ENCODE measurements around the gene CHD5. TPM values are rescaled to one million over a fixed set of nuclear protein-coding genes. Genes with fewer than 3 reads are reported as not detected.
A peak's percentile ranks its signal among the peaks of the same experiment; 100 is the strongest.
"Not testable (repeated sequence)": the region's sequence is repeated elsewhere in the genome, so short reads cannot be mapped to it uniquely, and the experiment has no call there.

CHD5 gene
- total RNA-seq, result under 1 TPM; 0.23 to 0.53 (median 0.35) TPM
- 0.29 TPM for polyA plus RNA-seq
- long read RNA-seq, donor 1, result 0 reads
- long read RNA-seq, donor 2, partial matches to known transcripts, result 1 of 1 reads
- long read RNA-seq, donor 2, other reads (novel, unspliced or antisense), result 0 of 1 reads
- long read RNA-seq, donor 3, result 0 reads
- long read RNA-seq, donor 4, result 0 reads

GRCh38 chr1:6180268-6180706 is at the start of gene CHD5:
Gene CHD5, minus strand, starts transcription at chr1:6180321. Its CDS starts 298 bp downstream, at chr1:6180023.
- H3K27me3 ChIP-seq (ENCODE audit: control insufficient read depth, insufficient read depth), result no peaks in the 10 kb centered on the region
- intact Hi-C loops (cut with DNase I), result no loop called here
- H3K4me3 ChIP-seq (ENCODE audit: low read length), result peak within 1 kb of the TSS; percentile 37
- H3K4me1 ChIP-seq (ENCODE audit: control insufficient read depth, insufficient read depth, low read length), result no peaks in the 10 kb centered on the region
- 2% methylated on average over 57 of the region's 57 CpGs for WGBS
- no peak for ATAC-seq
- no peaks in the 10 kb centered on the region for H3K9me3 ChIP-seq (ENCODE audit: control insufficient read depth, low read length)
- peak in 1 of 3 donors; percentile 62 for DNase-seq
- H3K27ac ChIP-seq (ENCODE audit: low read length), result no peak within 1 kb of the TSS

GRCh38 chr1:6225651-6226050 is 45.5 kb upstream of the CHD5 start:
- H3K4me3 ChIP-seq (ENCODE audit: low read length), result no peak overlapping the region
- H3K9me3 ChIP-seq (ENCODE audit: control insufficient read depth, low read length), result no peaks in the 10 kb centered on the region
- H3K27ac ChIP-seq (ENCODE audit: low read length), result peak overlapping the region; percentile 2
- DNase-seq, result peak in 1 of 3 donors; percentile 6
- no peaks in the 10 kb centered on the region for H3K27me3 ChIP-seq (ENCODE audit: control insufficient read depth, insufficient read depth)
- intact Hi-C loops (cut with DNase I), result no loop called here
- 76% methylated on average over 8 of the region's 8 CpGs for WGBS
- no peak for ATAC-seq
- peaks cover 8% of the 10 kb centered on the region for H3K4me1 ChIP-seq (ENCODE audit: control insufficient read depth, insufficient read depth, low read length)

GRCh38 chr1:6224718-6225117 is 44.6 kb upstream of the CHD5 start:
- H3K27ac ChIP-seq (ENCODE audit: low read length), result peak overlapping the region; percentile 13
- DNase-seq (peak in 1 of 3 donors; percentile 50), ATAC-seq (no peak)
- intact Hi-C loops (cut with DNase I), result no loop called here
- H3K27me3 ChIP-seq (ENCODE audit: control insufficient read depth, insufficient read depth), result no peaks in the 10 kb centered on the region
- H3K4me1 ChIP-seq (ENCODE audit: control insufficient read depth, insufficient read depth, low read length), result peaks cover 8% of the 10 kb centered on the region
- no peak overlapping the region for H3K4me3 ChIP-seq (ENCODE audit: low read length)
- 72% methylated on average over 15 of the region's 15 CpGs for WGBS
- no peaks in the 10 kb centered on the region for H3K9me3 ChIP-seq (ENCODE audit: control insufficient read depth, low read length)

GRCh38 chr1:6223617-6224016 is 43.5 kb upstream of the CHD5 start:
- intact Hi-C loops (cut with DNase I), result no loop called here
- no peaks in the 10 kb centered on the region for H3K9me3 ChIP-seq (ENCODE audit: control insufficient read depth, low read length)
- H3K4me3 ChIP-seq (ENCODE audit: low read length), result no peak overlapping the region
- peaks cover 8% of the 10 kb centered on the region for H3K4me1 ChIP-seq (ENCODE audit: control insufficient read depth, insufficient read depth, low read length)
- H3K27me3 ChIP-seq (ENCODE audit: control insufficient read depth, insufficient read depth), result no peaks in the 10 kb centered on the region
- ATAC-seq (peak; percentile 70 to 82), DNase-seq (peak in 2 of 3 donors; percentile 79 to 83)
- H3K27ac ChIP-seq (ENCODE audit: low read length), result peak overlapping the region; percentile 51
- 80% methylated on average over 13 of the region's 13 CpGs for WGBS

- Histone ChIP-seq H3K27ac (ENCODE audit: low read length) (peak overlapping the region; percentile 82), H3K9me3 (ENCODE audit: control insufficient read depth, low read length) (no peaks in the 10 kb centered on the region), H3K4me3 (ENCODE audit: low read length) (no peak overlapping the region), H3K4me1 (ENCODE audit: control insufficient read depth, insufficient read depth, low read length) (peaks cover 8% of the 10 kb centered on the region), H3K27me3 (ENCODE audit: control insufficient read depth, insufficient read depth) (no peaks in the 10 kb centered on the region)
- DNase-seq, result peak; percentile 72 to 91 (median 87)
- intact Hi-C loops (cut with DNase I), result no loop called here
- 19% methylated on average over 6 of the region's 6 CpGs for WGBS
- ATAC-seq, result peak; percentile 77 to 85
Measured at GRCh38 chr1:6222636-6223035, 42.5 kb upstream of the CHD5 start.

GRCh38 chr1:6221210-6221784 is 41.2 kb upstream of the CHD5 start:
- intact Hi-C loops (cut with DNase I), result no loop called here
- Histone ChIP-seq H3K9me3 (ENCODE audit: control insufficient read depth, low read length) (no peaks in the 10 kb centered on the region), H3K27me3 (ENCODE audit: control insufficient read depth, insufficient read depth) (no peaks in the 10 kb centered on the region), H3K27ac (ENCODE audit: low read length) (no peak overlapping the region), H3K4me3 (ENCODE audit: low read length) (no peak overlapping the region), H3K4me1 (ENCODE audit: control insufficient read depth, insufficient read depth, low read length) (peaks cover 8% of the 10 kb centered on the region)
- ATAC-seq (no peak), DNase-seq (no peak)
- 91% methylated on average over 12 of the region's 12 CpGs for WGBS

GRCh38 chr1:6220236-6220635 is 40.1 kb upstream of the CHD5 start:
- no peak overlapping the region for H3K27ac ChIP-seq (ENCODE audit: low read length)
- ATAC-seq (no peak), DNase-seq (peak in 1 of 3 donors; percentile 20)
- no peaks in the 10 kb centered on the region for H3K9me3 ChIP-seq (ENCODE audit: control insufficient read depth, low read length)
- WGBS, result 87% methylated on average over 8 of the region's 8 CpGs
- no peak overlapping the region for H3K4me3 ChIP-seq (ENCODE audit: low read length)
- intact Hi-C loops (cut with DNase I), result no loop called here
- peaks cover 8% of the 10 kb centered on the region for H3K4me1 ChIP-seq (ENCODE audit: control insufficient read depth, insufficient read depth, low read length)
- H3K27me3 ChIP-seq (ENCODE audit: control insufficient read depth, insufficient read depth), result no peaks in the 10 kb centered on the region

- 87% methylated on average over 11 of the region's 11 CpGs for WGBS
- H3K27ac ChIP-seq (ENCODE audit: low read length); H3K4me3 ChIP-seq (ENCODE audit: low read length); H3K9me3 ChIP-seq (ENCODE audit: control insufficient read depth, low read length); ATAC-seq; H3K27me3 ChIP-seq (ENCODE audit: control insufficient read depth, insufficient read depth); intact Hi-C loops (cut with DNase I); H3K4me1 ChIP-seq (ENCODE audit: control insufficient read depth, insufficient read depth, low read length): not testable (repeated sequence)
- DNase-seq, result peak in 1 of 3 donors; percentile 7
Measured at GRCh38 chr1:6219641-6220040, 39.5 kb upstream of the CHD5 start.

- no peak for DNase-seq
- WGBS, result 83% methylated on average over 16 of the region's 16 CpGs
- Histone ChIP-seq H3K27ac (ENCODE audit: low read length) (no peak overlapping the region), H3K4me1 (ENCODE audit: control insufficient read depth, insufficient read depth, low read length) (peaks cover 8% of the 10 kb centered on the region), H3K4me3 (ENCODE audit: low read length) (no peak overlapping the region), H3K27me3 (ENCODE audit: control insufficient read depth, insufficient read depth) (no peaks in the 10 kb centered on the region), H3K9me3 (ENCODE audit: control insufficient read depth, low read length) (no peaks in the 10 kb centered on the region)
- no peak for ATAC-seq
- intact Hi-C loops (cut with DNase I), result no loop called here
Measured at GRCh38 chr1:6218375-6219164, 38.4 kb upstream of the CHD5 start.

GRCh38 chr1:6212193-6212959 is 32.3 kb upstream of the CHD5 start:
- H3K4me1 ChIP-seq (ENCODE audit: control insufficient read depth, insufficient read depth, low read length), result no peaks in the 10 kb centered on the region

More at GRCh38 chr1:6212193-6212959, 32.3 kb upstream of the CHD5 start:
- peak in 1 of 3 donors; percentile 41 for DNase-seq
- H3K27me3 ChIP-seq (ENCODE audit: control insufficient read depth, insufficient read depth), result no peaks in the 10 kb centered on the region
- no peaks in the 10 kb centered on the region for H3K9me3 ChIP-seq (ENCODE audit: control insufficient read depth, low read length)
- 70% methylated on average over 20 of the region's 20 CpGs for WGBS
- no peak overlapping the region for H3K4me3 ChIP-seq (ENCODE audit: low read length)
- intact Hi-C loops (cut with DNase I), result no loop called here
- ATAC-seq, result no peak
- no peak overlapping the region for H3K27ac ChIP-seq (ENCODE audit: low read length)

All from right cardiac atrium (tissue), 5 donors.